ENCODE data around the gene EIF3B. TPM values are rescaled to one million over a fixed set of nuclear protein-coding genes. Genes with fewer than 3 reads are reported as not detected.

Gene EIF3B
- total and polyA plus RNA-seq, 9 of the 15 experiments (the other 6 are each of a cell fraction or from before 2014, with no cell fraction given): 25.9 to 494 (median 357) TPM

GRCh38 chr7:2321020-2321419 is 33.6 kb upstream of the EIF3B start:
- BruUV-seq (replicated peaks): no TSS peak
- ChIA-PET POLR2A (interaction anchor here (0.6 kb wide), 1 partner anchor 34 kb away, joined by 3 read pairs; no protein-coding TSS in a partner anchor), CTCF (ENCODE audit: low intra/inter-chr PET ratio) (interaction anchor here (0.6 to 1.1 kb wide), 2 partner anchors 28 to 124 kb away, joined by 3 to 4 read pairs; no protein-coding TSS in a partner anchor)
- ATAC-seq (peak; percentile 69), FAIRE-seq (no peak), DNase-seq (ENCODE audit: extremely low read depth in 1 of 4, low spot score in 3 of 4) (no peak)
- H3K4me1 ChIP-seq (replicated peaks in 1 of 2; ENCODE audit: control insufficient read depth in 2 of 2, insufficient read depth in 2 of 2, low read length in 2 of 2): peaks cover 8 to 11% of the 10 kb centered on the region in 2 experiments; a peak in 4 of 5 replicates
- in situ Hi-C loops (cut with MboI) (no loop called here), intact Hi-C loops (cut with micrococcal nuclease) (no loop called here)
- TF ChIP-seq RAD21 (CRISPR knock-in tag; conservative IDR thresholded peaks at IDR 0.05 in 1 of 2, IDR thresholded peaks at IDR 0.05 in 1 of 2) (peak in 1 of 2 experiments; percentile 37; a peak in 2 of 4 replicates), ATF7 (IDR thresholded peaks at IDR 0.05) (no peak), CLOCK (CRISPR knock-in tag; IDR thresholded peaks at IDR 0.05; ENCODE audit: borderline replicate concordance) (no peak), CTCF (IDR thresholded peaks at IDR 0.05 in 2 of 3, conservative IDR thresholded peaks at IDR 0.05 in 1 of 3; ENCODE audit: insufficient read depth in 2 of 3, low read depth in 1 of 3, low read length in 3 of 3) (peak; percentile 28 to 60 (median 36); a peak in 3 of 6 replicates), HNRNPLL (IDR thresholded peaks at IDR 0.05; ENCODE audit: low read depth, low read length, poor library complexity, severe bottlenecking) (no peak)
- 38% methylated on average over 10 of the region's 11 CpGs for WGBS (ENCODE audit: insufficient coverage, low coverage, missing lambda C conversion rate)
- H3K27me3 ChIP-seq (ENCODE audit: control insufficient read depth in 2 of 2, insufficient read depth in 2 of 2, low read length in 2 of 2): no peaks in the 10 kb centered on the region
- H3K79me2 ChIP-seq (ENCODE audit: control insufficient read depth, insufficient read depth, low read length): no peaks in the 10 kb centered on the region
- no peak overlapping the region for H3K27ac ChIP-seq (ENCODE audit: extremely low read depth, low read depth, low read length)
- no peak overlapping the region for H3K4me3 ChIP-seq
- no peaks in the 10 kb centered on the region for H3K36me3 ChIP-seq (ENCODE audit: control insufficient read depth, insufficient read depth, low read length)
- H3K9me1 ChIP-seq (ENCODE audit: control insufficient read depth, insufficient read depth, low read length): no peaks in the 10 kb centered on the region
- H3K4me2 ChIP-seq (ENCODE audit: insufficient read depth, low read length): peak overlapping the region; percentile 6; the same call in 1 of the 2 replicates
- peak overlapping the region in 1 of 2 experiments; percentile 41; a peak in 1 of 4 replicates for H3K9ac ChIP-seq (ENCODE audit: insufficient read depth in 1 of 2, low read depth in 2 of 2, low read length in 2 of 2)
- H3K9me3 ChIP-seq (replicated peaks; ENCODE audit: control insufficient read depth, insufficient read depth, low read depth, low read length): no peaks in the 10 kb centered on the region
- H4K20me1 ChIP-seq (replicated peaks; ENCODE audit: control insufficient read depth, insufficient read depth, low read length): no peaks in the 10 kb centered on the region
- H2AFZ ChIP-seq (ENCODE audit: low read depth, low read length): peak overlapping the region; percentile 78

Measured in K562 (cell line).